ENCODE measurements around the gene C16orf74. TPM values are rescaled to one million over a fixed set of nuclear protein-coding genes. Genes with fewer than 3 reads are reported as not detected.
A peak's percentile ranks its signal among the peaks of the same experiment; 100 is the strongest.

The C16orf74 gene
- total RNA-seq, 1 donor from 2014 or later: 3.1 TPM

GRCh38 chr16:85657996-85658395 is 92.9 kb downstream of the C16orf74 start:
- peaks cover 21% of the 10 kb centered on the region for H3K4me1 Mint-ChIP-seq (ENCODE audit: unreplicated experiment)
- no peak for DNase-seq (ENCODE audit: extremely low spot score, unreplicated experiment)
- no peak overlapping the region for H3K4me3 Mint-ChIP-seq
- no peak overlapping the region for H3K27ac Mint-ChIP-seq
- peaks cover 13% of the 10 kb centered on the region for H3K36me3 Mint-ChIP-seq
- H3K9me3 Mint-ChIP-seq: no peaks in the 10 kb centered on the region
- H3K27me3 Mint-ChIP-seq: no peaks in the 10 kb centered on the region
- TF ChIP-seq CTCF (conservative IDR thresholded peaks at IDR 0.05): no peak

Small RNA genes within 50 kb of the gene (microRNA-seq; reads per million reads assigned to microRNA genes)
- gene MIR1910: 3.3 reads per million, percentile 8 among the genes with 10 or more reads in this experiment

Other genes with a start within 250 kb of the C16orf74 start
- 101 and 112 TPM in 2 replicates for gene GSE1, start 137.8 kb downstream of the C16orf74 start, total RNA-seq (ENCODE audit: low replicate concordance)
- gene GINS2, start 62.1 kb downstream of the C16orf74 start, total RNA-seq (ENCODE audit: low replicate concordance): 13.7 and 39.9 TPM in 2 replicates
- 34.8 and 41.4 TPM in 2 replicates for gene EMC8, start 48.4 kb upstream of the C16orf74 start, total RNA-seq (ENCODE audit: low replicate concordance)
- gene COX4I1, start 48.6 kb upstream of the C16orf74 start, total RNA-seq (ENCODE audit: low replicate concordance): 524 and 674 TPM in 2 replicates
- 12.6 and 21.0 TPM in 2 replicates for gene IRF8, start 148.1 kb upstream of the C16orf74 start, total RNA-seq (ENCODE audit: low replicate concordance)